Measurements from ENCODE around the gene SLC17A2. TPM values are rescaled to one million over a fixed set of nuclear protein-coding genes. Genes with fewer than 3 reads are reported as not detected.

SLC17A2 gene
- not detected for total RNA-seq
- long read RNA-seq = 0 reads

- ATAC-seq (no peak), DNase-seq (no peak)
- intact Hi-C loops (cut with DNase I) = no loop called here
Measured at GRCh38 chr6:25930532-25931410, at the start of gene SLC17A2. Gene SLC17A2 (minus strand): TSS chr6:25930691. CDS start chr6:25925796, 4,895 bp downstream.

- no peak for ATAC-seq
- no peak for DNase-seq
- intact Hi-C loops (cut with DNase I) = no loop called here
Measured at GRCh38 chr6:25975923-25976560, 45.6 kb upstream of the SLC17A2 start.

- no peak for ATAC-seq
- intact Hi-C loops (cut with DNase I) = no loop called here
Measured at GRCh38 chr6:25973923-25974555, 43.5 kb upstream of the SLC17A2 start.

GRCh38 chr6:25972902-25973301 lies 42.4 kb upstream of the SLC17A2 start:
- intact Hi-C loops (cut with DNase I) = no loop called here
- DNase-seq (no peak), ATAC-seq (no peak)

More at GRCh38 chr6:25973923-25974555, 43.5 kb upstream of the SLC17A2 start:
- DNase-seq = no peak

- intact Hi-C loops (cut with DNase I) = no loop called here
- no peak for ATAC-seq
- DNase-seq = no peak
Measured at GRCh38 chr6:25972128-25972527, 41.6 kb upstream of the SLC17A2 start.

GRCh38 chr6:25971187-25971821 lies 40.8 kb upstream of the SLC17A2 start:
- ATAC-seq = peak; percentile 82 to 84
- DNase-seq = peak; percentile 54
- intact Hi-C loops (cut with DNase I) = no loop called here

GRCh38 chr6:25968769-25969168 lies 38.3 kb upstream of the SLC17A2 start:
- peak; percentile 52 to 66 for ATAC-seq
- intact Hi-C loops (cut with DNase I) = no loop called here
- no peak for DNase-seq

GRCh38 chr6:25966711-25967110 lies 36.2 kb upstream of the SLC17A2 start:
- DNase-seq (no peak), ATAC-seq (no peak)
- intact Hi-C loops (cut with DNase I) = no loop called here

- ATAC-seq = no peak
- intact Hi-C loops (cut with DNase I) = no loop called here
- no peak for DNase-seq
Measured at GRCh38 chr6:25965058-25965457, 34.6 kb upstream of the SLC17A2 start.

GRCh38 chr6:25963426-25964123 lies 33.1 kb upstream of the SLC17A2 start:
- ATAC-seq (peak in 1 of 2 donors; percentile 56), DNase-seq (no peak)
- intact Hi-C loops (cut with DNase I) = no loop called here

- DNase-seq (peak; percentile 75), ATAC-seq (peak; percentile 93 to 96)
- intact Hi-C loops (cut with DNase I) = no loop called here
Measured at GRCh38 chr6:25962149-25963127, 31.9 kb upstream of the SLC17A2 start, which contains the start of gene TRIM38. Gene TRIM38 (plus strand): TSS chr6:25962802. CDS start chr6:25966523, 3,721 bp downstream.

GRCh38 chr6:25961619-25962148 lies 31.2 kb upstream of the SLC17A2 start:
- intact Hi-C loops (cut with DNase I) = no loop called here
- ATAC-seq (no peak), DNase-seq (no peak)

GRCh38 chr6:25960734-25961133 lies 30.2 kb upstream of the SLC17A2 start:
- no peak for ATAC-seq
- DNase-seq = no peak
- intact Hi-C loops (cut with DNase I) = no loop called here

- ATAC-seq = no peak
- intact Hi-C loops (cut with DNase I) = no loop called here
- no peak for DNase-seq
Measured at GRCh38 chr6:25959890-25960536, 29.5 kb upstream of the SLC17A2 start.

GRCh38 chr6:25958700-25959162 lies 28.2 kb upstream of the SLC17A2 start:
- ATAC-seq = no peak
- intact Hi-C loops (cut with DNase I) = no loop called here
- no peak for DNase-seq

- ATAC-seq (no peak), DNase-seq (no peak)
- intact Hi-C loops (cut with DNase I) = no loop called here
Measured at GRCh38 chr6:25956226-25956625, 25.7 kb upstream of the SLC17A2 start.

- DNase-seq (no peak), ATAC-seq (no peak)
- intact Hi-C loops (cut with DNase I) = no loop called here
Measured at GRCh38 chr6:25954756-25955155, 24.3 kb upstream of the SLC17A2 start.
